T-helper 2 cell treated with Interferon-gamma antibody and Interleukin-4, amounts not matched to agents 100 ng/mL and 5 ng/mL, for 36 hours (primary cell): Measurements from ENCODE around the gene MEIS3. TPM values are rescaled to one million over a fixed set of nuclear protein-coding genes. Genes with fewer than 3 reads are reported as not detected.
"Not testable (repeated sequence)": the region's sequence is repeated elsewhere in the genome, so short reads cannot be mapped to it uniquely, and the experiment has no call there.

ENCODE experiments used
- intact Hi-C: fragments of 100-400 bp; cut with micrococcal nuclease; formaldehyde crosslinking; loops from one replicate; pipeline ENCODE4 v1.15.1; 2023
- total RNA-seq: library from RNA; stranded (reverse); gene quantifications from 2 replicates; pipeline ENCODE4 v1.2.3, GENCODE V29; 2022

Gene MEIS3
- total RNA-seq, 1 donor from 2014 or later: 0.20 TPM

- intact Hi-C loops: not testable (repeated sequence)
Measured at GRCh38 chr19:47388721-47389120, 30.6 kb downstream of the MEIS3 start.

- intact Hi-C loops: not testable (repeated sequence)
Measured at GRCh38 chr19:47387623-47388022, 31.7 kb downstream of the MEIS3 start.

GRCh38 chr19:47386582-47386981, 32.7 kb downstream of the MEIS3 start:
- intact Hi-C loops: not testable (repeated sequence)

- intact Hi-C loops: not testable (repeated sequence)
Measured at GRCh38 chr19:47384533-47384932, 34.8 kb downstream of the MEIS3 start.

- intact Hi-C loops: not testable (repeated sequence)
Measured at GRCh38 chr19:47383890-47384289, 35.4 kb downstream of the MEIS3 start.

- intact Hi-C loops: no loop called here
Measured at GRCh38 chr19:47381653-47382279, 37.6 kb downstream of the MEIS3 start.

GRCh38 chr19:47381121-47381520, 38.2 kb downstream of the MEIS3 start:
- intact Hi-C loops: no loop called here

- intact Hi-C loops: no loop called here
Measured at GRCh38 chr19:47380559-47380958, 38.8 kb downstream of the MEIS3 start.

GRCh38 chr19:47379381-47379938, 39.9 kb downstream of the MEIS3 start:
- intact Hi-C loops: no loop called here

- intact Hi-C loops: no loop called here
Measured at GRCh38 chr19:47378246-47378645, 41.1 kb downstream of the MEIS3 start.

- intact Hi-C loops: no loop called here
Measured at GRCh38 chr19:47377801-47378200, 41.5 kb downstream of the MEIS3 start.

- intact Hi-C loops: no loop called here
Measured at GRCh38 chr19:47377208-47377701, 42.1 kb downstream of the MEIS3 start.

GRCh38 chr19:47376589-47377144, 42.7 kb downstream of the MEIS3 start:
- intact Hi-C loops: no loop called here

GRCh38 chr19:47375694-47376588, 43.4 kb downstream of the MEIS3 start:
- intact Hi-C loops: no loop called here

GRCh38 chr19:47374876-47375693, 44.2 kb downstream of the MEIS3 start:
- intact Hi-C loops: no loop called here

- intact Hi-C loops: no loop called here
Measured at GRCh38 chr19:47373246-47374240, 45.8 kb downstream of the MEIS3 start.

- intact Hi-C loops: no loop called here
Measured at GRCh38 chr19:47372603-47373002, 46.7 kb downstream of the MEIS3 start.

- intact Hi-C loops: no loop called here
Measured at GRCh38 chr19:47371261-47371660, 48.1 kb downstream of the MEIS3 start.

- intact Hi-C loops: no loop called here
Measured at GRCh38 chr19:47370045-47370611, 49.2 kb downstream of the MEIS3 start.
